HG02943 (cell line): ENCODE results near the gene CLCN7.
A peak's percentile ranks its signal among the peaks of the same experiment; 100 is the strongest.

ENCODE experiments used
- ATAC-seq: cut with Tn5 transposase; IDR thresholded peaks from one replicate; pipeline ENCODE4 v1.9.1; 2021; ENCODE audit warnings: mild to moderate bottlenecking, low read depth, moderate library complexity; ENCODE audit not compliant: unreplicated experiment

CLCN7 gene, protein sequence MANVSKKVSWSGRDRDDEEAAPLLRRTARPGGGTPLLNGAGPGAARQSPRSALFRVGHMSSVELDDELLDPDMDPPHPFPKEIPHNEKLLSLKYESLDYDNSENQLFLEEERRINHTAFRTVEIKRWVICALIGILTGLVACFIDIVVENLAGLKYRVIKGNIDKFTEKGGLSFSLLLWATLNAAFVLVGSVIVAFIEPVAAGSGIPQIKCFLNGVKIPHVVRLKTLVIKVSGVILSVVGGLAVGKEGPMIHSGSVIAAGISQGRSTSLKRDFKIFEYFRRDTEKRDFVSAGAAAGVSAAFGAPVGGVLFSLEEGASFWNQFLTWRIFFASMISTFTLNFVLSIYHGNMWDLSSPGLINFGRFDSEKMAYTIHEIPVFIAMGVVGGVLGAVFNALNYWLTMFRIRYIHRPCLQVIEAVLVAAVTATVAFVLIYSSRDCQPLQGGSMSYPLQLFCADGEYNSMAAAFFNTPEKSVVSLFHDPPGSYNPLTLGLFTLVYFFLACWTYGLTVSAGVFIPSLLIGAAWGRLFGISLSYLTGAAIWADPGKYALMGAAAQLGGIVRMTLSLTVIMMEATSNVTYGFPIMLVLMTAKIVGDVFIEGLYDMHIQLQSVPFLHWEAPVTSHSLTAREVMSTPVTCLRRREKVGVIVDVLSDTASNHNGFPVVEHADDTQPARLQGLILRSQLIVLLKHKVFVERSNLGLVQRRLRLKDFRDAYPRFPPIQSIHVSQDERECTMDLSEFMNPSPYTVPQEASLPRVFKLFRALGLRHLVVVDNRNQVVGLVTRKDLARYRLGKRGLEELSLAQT

DNA sequence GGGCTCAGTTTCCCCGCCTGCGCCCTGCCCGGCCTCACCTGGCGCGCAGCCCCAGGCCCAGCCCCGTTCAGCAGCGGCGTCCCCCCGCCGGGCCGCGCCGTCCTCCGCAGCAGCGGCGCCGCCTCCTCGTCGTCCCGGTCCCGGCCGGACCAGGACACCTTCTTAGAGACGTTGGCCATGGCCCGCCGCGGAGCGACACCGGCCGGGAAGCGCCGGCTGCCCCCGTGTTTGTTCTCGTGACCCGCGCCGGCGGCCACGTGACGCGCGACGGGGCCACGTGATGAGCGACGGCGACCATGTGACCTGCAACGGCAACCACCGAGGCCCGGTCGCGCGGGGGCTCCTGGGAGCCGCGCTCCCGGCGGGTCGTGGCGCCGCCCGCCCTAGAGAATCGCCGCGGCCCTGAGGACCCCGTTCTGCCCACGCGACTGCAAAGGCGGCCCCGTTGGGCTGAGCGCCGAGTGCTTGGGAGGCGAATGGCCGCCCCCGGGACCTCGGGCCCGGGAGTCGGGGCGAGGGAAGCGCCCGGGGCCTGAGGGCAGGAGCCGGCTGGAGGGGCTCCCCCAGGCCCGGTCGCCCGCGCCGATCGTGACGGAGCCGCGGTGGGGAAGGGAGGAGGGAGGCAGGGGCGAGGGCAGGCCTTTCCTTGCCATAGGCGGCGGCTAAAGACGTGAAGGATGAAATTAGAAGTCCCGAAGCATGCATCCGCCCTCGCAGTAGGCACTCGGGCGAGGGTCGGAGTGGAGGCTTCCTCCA lies at the start of gene CLCN7:
Gene CLCN7 (minus strand): TSS at position 233 of the 756 bp plus-strand sequence. CDS start 54 bp downstream, at position 179.
- ATAC-seq, result peak; percentile 66

DNA sequence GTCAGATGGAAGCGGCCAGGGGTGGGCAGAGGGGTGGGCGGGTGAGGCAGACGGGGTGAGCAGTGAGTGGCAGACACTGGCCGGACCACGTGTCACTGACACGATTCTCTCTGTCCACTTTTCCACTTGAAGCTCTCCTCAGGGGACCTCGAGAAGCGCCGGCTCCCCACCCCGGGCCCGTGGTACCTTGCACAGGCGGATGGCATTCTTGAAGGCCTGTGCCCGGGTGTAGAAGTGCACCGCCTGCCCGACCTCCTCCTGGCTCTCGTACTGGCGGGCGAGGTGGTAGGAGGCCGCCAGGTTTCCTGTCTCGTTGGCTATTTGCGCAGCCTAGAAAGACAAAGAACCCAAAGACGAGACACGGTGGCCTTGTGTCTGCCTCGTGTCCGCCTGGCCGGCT lies 49.5 kb upstream of the CLCN7 start:
- no peak for ATAC-seq

DNA sequence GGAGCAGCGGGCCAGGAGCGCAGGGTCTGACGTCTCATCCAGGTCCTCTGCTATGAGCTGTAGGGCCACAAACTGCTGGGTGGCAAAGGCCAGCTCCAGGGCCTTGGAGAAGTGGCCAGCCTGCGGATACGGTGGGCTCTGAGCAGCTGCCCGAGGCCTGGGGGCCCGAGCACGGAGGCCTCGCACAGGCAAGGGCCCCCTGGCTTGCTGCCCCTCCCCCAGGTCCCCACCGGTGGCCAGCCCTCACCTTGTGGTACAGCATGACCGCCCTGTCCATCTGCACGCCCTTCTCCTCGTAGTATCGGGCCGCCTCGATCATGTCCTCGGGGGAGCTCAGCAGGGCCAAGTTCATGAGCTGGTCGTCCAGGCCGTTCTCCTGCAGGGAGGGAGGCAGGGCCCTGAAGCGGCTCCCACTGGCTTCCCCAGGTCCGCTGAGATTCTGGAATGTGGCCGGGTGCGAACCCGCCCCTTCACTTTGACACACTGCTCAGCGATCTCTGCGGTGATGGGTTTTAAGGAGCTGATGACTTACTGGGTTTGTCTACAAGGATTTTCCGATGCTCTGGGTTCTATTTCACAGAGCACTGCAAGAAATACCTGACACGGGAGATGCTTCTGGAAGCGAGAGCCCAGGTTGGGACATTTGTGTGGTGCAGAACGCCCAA lies 48.9 kb upstream of the CLCN7 start:
- ATAC-seq, result no peak

DNA sequence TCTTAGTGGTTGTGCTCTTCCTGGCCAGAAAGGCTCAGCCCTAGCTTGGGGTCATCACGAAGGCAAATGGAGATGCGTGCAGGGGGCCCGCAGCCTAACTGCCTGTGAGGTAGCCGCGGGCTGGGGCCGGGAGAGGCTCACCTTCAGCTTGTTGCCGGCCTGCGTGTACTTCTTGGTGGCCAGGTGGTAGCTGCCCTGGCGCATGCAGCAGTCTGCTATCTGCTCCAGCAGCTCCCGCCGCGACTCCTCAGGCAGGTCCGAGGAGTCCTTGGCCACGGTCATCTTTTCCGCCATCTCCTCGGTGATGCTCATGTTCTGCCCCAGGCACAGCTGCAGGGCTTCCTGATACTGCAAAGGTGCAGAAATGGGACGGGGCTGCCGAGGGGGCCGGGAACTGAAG lies 45.6 kb upstream of the CLCN7 start:
- no peak for ATAC-seq

DNA sequence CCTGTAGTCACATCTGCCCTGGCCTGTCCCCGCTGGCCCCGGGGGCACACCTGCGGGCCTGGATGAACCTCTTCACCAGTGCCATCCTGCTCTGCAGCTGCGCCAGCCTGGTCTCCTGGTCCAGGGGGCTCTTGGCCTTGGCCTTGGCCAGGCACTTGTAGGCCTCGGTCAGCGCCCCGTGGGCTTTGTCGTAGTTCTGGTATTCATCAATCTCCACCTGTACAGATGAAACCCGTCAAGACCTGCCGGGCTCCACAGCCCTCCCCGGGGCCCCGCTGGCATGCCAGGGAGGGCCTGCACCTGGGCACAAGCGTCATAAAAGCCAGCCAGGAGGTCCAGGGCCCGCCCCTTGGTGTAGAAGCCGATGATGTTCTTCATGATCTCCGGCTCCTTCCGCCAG lies 45.0 kb upstream of the CLCN7 start:
- no peak for ATAC-seq

DNA sequence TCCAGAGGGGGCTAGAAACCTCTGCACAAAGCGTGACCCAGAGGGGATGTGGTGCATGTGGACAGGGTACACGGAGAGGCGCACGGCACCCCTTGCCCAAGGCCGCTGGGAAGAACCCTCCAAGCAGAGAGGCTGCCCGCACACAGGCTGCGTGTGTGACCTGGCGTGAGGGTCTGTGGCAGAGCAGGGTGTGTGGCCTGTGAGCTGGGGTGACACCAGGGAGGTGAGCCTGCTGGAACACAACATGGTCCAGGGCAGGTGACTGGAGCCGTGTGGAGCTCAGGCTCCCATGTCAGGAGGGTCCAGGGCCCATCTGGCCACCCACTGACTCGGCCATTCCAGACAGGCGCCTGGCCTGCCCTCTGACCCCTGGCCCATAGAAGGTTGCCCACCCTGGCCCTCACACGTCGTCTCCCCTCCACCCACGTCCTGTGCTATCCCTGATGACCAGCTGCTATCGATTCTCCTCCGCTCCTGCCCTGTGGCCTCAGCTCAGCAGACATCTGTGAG lies 43.9 kb upstream of the CLCN7 start:
- no peak for ATAC-seq

DNA sequence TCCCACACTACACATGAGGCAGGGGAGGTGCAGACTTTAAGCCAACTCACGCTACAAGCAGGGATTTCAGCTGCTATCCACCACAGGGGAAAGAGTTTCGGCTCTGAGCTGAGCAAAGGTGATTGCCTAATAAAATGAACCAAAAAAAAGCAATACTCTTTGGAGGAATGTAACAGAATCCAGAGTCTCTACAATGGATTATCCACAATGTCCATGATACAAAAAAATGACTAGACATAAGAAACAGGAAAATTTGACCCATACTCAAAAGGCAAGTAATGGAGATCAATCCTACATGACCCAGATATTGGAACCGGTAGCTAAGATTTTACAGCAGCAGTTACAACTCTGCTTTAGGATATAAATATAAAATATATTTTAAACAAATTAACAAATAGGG lies 39.7 kb upstream of the CLCN7 start:
- no peak for ATAC-seq

DNA sequence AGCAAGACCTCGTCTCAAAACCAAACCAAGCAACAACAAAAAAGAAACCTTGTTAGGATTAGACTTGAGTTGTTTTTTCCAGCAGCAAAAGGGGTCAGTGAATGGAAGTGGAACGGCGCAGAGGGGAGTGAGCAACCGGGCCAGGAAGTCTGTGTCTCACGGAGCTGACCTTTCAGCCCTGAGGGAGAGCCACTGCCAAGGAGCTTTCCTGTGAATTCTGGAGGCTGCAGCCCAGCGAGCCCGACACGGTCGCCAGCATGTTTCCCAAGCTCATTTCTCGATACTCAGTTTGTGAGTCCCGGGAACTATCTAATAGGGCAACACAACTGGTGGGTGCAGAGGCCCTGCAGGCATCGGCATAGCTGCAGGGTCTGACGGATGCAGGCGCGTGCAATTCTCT lies 37.9 kb upstream of the CLCN7 start:
- ATAC-seq, result no peak

DNA sequence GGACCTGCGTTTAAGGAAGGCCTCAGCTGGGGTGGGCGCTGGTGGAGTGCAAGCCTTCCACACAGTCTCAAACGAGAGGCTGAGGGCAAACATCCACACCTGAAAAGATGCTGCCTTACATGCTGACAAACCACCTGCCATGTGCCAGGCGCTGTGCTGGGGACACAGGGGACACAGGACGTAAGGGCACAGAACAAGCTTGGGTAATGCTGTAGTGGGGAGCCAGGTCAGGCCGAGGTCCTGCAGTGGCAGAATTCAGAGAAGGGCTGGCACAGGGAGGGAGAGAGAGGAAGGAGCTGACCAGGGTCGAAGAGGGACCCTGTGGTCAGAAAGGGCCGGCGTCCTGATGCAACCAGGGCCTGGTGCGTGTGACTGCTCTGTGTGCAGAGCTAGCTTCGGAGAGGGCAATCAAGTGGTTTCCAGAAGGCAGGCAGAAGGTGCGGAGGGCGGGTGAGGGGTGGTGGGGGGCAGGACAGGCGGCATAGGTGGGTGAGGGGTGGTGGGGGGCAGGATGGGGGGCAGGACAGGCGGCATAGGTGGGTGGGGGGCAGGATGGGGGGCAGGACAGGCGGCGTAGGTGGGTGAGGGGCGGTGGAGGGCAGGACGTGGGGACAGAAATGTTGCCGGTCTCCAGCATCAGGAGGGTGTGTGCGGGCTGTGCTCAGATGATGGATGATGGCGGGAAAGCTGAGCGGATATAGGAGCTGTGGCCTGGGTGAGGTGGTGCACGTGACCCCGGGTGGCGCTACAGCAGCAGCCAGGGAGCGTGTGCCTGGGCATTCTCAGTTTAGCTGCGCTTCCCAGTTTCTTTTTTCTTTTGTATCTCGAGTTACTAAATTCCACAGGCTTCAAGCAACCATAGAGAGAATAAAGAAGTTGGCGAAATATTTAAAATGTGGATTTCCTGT lies 37.1 kb upstream of the CLCN7 start:
- no peak for ATAC-seq

DNA sequence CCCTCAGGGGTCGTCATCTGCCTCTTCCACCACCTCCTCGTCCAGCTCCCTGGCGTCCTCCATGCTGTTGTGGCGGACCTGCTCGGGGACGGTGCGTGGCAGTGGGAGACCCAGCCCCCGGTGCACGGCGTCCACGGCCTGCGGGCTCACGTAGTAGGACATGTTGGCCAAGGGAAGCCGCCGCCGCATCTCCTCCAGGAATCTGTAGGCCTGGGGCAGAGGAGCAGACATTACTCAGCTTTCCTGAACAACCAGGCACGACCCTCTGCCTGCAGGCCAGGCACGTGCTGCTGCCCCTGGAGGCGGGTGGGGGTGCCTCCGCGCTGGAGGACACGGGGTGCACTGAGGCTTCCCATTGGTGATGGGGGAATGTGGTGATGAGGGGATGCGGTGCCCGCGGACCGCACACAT lies 36.1 kb upstream of the CLCN7 start:
- no peak for ATAC-seq

DNA sequence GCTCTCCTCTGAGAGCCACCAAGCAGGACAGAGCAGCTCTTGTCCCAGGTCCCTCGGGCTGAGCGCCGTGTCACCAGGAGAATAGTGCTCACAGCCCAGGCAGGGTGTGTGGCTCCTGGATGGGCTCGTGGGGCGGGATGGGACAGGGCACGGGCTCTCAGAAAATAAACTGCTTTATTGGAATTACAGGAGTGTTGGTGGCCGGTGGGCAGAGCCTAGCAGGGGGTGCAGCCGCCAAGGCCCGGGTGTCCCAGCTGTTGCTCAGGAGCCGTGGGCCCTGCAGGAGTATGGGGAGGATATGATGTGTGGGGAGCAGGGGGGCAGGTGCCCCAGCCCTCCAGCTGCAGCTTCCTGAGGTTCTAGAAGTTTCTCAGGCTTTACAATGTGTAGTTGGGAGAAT lies 35.4 kb upstream of the CLCN7 start:
- ATAC-seq, result no peak

DNA sequence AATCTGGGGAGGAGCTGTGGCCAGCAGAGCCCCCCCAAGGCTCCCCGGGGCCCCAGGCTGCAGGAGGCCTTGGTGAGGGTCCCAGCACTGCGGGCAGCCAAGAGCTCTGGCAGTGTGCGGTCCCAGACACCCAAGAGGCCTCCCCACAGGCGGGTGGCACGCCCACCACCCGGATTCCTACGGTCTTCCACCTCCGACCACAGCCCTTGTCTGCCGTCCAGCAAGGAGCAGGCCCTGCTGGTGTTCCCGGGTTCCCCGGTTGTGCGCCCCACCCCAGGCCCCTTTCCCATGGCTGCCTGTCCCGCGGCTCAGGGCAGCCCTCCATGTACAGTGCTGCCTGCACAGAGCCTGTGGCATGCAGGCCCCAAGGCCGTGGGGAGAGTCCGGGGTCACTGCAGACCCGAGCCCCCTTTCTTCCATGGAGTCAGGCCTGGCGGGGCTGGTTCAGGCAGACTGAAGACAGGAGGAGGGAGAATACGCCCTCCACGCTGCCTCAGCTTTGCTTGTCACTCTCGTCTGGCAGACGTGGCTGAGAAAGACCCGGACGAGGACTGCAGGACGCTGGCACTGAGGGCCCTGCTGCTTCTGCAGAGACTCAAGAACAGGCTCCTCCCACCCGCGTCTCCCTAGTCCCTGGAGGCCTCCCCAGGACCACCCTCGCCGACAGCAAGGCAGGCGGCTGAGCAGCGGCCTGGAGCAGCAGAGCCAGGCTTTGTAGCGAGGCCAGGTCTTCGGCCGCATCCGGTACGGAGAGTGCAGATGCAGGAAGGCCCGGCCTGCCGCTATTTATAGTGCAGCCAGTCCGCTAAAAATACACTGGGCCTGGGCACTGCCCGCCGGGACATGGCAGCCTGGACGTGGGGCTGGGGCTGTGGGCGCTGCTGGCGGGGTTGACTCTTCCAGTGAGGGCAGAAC lies 34.7 kb upstream of the CLCN7 start:
- ATAC-seq, result no peak

DNA sequence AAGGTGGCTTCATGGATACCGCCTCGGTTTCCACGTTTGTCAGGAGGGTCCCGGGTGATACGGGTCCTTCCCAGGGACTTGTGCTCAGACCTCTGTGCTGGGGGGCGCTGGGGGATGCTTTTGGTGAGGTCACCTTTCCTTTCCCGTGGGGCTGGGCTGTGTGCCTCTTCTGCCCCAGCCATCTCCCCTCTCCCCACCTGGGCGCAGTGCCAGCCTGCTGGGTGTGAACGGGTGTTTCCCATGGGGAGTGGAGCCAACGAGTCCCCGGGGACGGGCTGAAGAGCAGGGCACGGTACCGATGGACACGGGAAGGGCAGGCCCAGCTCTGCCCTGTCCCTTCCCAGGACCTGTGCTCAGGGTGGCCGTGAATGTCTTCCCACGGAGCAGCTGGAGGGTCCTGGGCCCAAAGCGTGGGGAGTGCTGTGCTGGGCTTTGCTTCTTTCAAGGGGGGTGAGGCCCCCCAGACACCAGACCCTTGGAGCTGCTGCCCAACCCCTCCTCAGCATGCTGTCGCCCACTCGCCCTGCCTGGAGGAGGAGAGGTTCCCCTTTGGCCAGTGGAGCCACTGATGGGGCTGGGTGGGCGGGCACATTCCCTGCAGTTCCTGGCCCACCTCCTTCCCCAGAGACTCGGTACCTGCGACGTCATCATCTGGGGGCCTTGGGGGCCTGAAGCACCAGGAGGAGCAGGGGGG lies 33.8 kb upstream of the CLCN7 start:
- no peak for ATAC-seq

DNA sequence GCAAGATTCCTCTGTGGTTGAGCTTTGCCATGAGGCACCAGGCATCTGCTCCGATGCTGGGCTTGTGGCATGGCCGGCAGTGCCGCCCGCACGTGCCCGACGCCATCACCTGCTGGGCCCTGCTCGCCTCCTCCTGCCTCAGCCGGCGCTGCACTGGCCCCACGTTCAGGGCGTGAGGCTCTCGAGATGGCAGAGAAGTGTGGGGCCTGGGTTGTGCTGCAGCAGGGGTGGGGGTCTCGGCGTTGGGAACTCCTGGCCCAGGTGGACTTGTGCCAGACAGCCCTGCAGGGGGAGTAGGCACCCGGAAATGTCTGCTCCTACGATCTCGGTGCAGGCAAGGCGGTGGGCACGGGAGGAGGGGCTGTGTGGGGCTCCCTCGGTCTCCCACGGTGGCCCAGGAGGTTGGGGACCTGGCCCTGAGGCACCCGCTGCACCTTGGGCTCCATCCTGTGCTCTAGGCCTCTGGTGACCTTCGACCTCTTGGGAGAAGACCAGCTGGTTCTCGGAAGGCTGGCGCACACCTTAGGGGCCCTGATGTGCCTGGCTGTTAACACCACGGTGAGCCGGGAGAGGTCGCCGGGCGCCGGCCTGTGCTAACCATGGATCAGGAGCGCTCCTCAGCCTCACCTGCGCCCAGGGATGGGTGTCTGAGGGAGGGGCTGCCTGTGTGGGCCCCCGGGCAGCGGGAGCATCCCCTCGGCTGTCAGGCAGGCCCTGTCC lies 31.8 kb upstream of the CLCN7 start:
- no peak for ATAC-seq

DNA sequence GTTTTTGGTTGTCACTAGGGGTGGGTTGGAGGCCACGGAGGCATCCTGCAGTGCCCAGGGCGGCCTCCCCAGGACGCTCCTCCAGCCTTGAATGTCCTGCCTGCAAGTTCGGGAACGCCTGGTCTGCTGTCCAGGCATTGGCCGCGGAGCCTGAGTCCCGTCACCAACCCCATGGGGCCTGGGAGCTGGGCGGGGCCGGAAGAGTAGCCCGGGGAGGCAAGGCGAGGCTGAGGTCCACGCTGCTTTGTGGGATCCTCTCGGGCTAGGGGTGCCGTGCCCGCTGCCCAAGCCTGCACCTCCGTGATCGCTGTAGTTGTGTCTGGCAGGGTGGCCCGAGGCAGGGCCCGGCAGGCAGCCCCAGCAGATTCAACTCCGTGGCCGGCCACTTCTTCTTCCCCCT lies 31.1 kb upstream of the CLCN7 start:
- no peak for ATAC-seq

DNA sequence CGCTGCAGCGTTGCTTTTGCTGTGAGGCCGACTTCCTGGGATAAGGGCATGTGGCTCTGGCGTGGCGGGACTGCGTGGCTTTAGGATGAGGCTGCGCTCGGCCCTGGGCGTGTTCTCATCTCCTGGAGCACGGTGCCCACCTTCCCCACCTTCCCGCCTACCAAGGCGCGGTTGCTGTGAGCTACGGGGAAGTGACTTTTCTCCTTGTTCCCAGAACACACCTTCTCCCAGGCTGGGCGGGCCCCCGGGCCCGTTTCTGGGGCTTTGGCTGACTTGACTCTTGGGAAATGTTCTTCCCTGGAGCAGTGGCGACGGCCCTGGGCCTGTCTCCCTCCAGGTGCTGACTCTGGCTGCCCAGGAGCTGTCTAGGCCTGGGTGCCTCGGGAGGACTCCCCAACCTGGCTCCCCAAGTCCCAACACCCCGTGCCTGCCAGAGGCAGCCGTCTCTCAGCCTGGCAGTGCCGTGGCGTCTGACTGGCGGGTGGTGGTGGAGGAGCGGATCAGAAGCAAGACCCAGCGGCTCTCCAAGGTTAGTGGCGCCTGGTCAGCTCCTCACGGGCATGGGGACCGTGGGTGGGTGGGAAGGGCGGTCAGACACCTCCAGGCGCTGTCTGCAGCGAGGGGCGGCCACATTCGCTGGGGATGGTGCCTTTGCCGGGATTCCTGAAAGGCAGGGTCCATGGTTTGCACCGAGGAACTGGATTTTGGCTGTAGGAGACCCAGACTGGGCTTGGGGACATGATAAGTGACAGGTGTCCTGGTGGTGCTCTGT lies 30.4 kb upstream of the CLCN7 start:
- no peak for ATAC-seq
